Upper lobe of right lung (tissue), 1 donor: ENCODE data around the gene COG3. TPM values are rescaled to one million over a fixed set of nuclear protein-coding genes. Genes with fewer than 3 reads are reported as not detected.
"Not testable (repeated sequence)": the region's sequence is repeated elsewhere in the genome, so short reads cannot be mapped to it uniquely, and the experiment has no call there.

Experiments
- ATAC-seq: fragments of 200-7000 bp; cut with Tn5 transposase; one replicate; pipeline ENCODE4 v1.9.1; 2020; ENCODE audit warnings: mild to moderate bottlenecking, moderate library complexity
- DNase-seq: peaks from one replicate; pipeline ENCODE4 v3.0.0-alpha.2; 2020
- H3K27ac ChIP-seq: fragments of 200-600 bp; one replicate; pipeline ENCODE4 v1.8.0; 2022
- H3K27me3 ChIP-seq: fragments of 200-600 bp; one replicate; pipeline ENCODE4 v1.8.0; 2022; ENCODE audit warnings: mild to moderate bottlenecking
- H3K36me3 ChIP-seq: fragments of 200-600 bp; one replicate; pipeline ENCODE4 v1.8.0; 2022
- H3K4me1 ChIP-seq: fragments of 200-600 bp; one replicate; pipeline ENCODE4 v1.8.0; 2022
- H3K4me3 ChIP-seq: fragments of 200-600 bp; one replicate; pipeline ENCODE4 v1.8.0; 2022; ENCODE audit warnings: mild to moderate bottlenecking
- H3K9me3 ChIP-seq: fragments of 200-600 bp; one replicate; pipeline ENCODE4 v1.8.0; 2022
- intact Hi-C: fragments of 100-400 bp; cut with DNase I; formaldehyde crosslinking; loops from one replicate; pipeline ENCODE4 v1.11.0; 2022
- total RNA-seq: library from RNA; stranded (reverse); fragmentation: NEBNext Ultra II Directional; extraction: Animal tissue kit (Norgen Biotek cat#: 25700); gene quantifications from one replicate; pipeline ENCODE4 v1.2.1, GENCODE V29; 2021
- TF ChIP-seq, protein P1 (sequence below): fragments of 200-600 bp; IDR thresholded peaks from one replicate; pipeline ENCODE4 v1.8.0; 2022; ENCODE audit warnings: antibody characterized with exemption
- donor health status: DM: no; HTN: yes; CAD: no; lungs with severe emphysema.

The COG3 gene
- total RNA-seq, 1 donor from 2014 or later, result 26.4 TPM

DNA sequence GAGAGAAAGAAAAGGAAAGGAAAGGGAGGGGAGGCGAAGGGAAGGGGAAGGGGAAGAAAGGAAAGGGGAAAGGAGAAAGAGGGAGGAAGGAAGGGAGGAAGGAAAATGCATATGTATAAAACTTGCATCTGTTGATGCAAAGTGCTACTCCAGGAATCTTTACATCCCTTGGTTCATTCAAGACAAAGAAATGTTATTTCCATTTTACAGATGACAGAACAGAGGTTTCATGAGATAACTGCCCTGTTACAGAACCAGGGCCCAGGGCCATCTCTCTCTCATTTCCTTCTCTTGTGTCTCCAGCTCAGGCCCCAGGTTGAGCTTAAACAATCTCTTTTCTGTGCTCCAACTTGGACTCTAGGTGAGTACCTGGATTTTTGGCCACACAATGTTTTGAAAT lies 44.8 kb upstream of the COG3 start:
- Histone ChIP-seq H3K4me1 (peaks cover 15% of the 10 kb centered on the region), H3K9me3 (no peaks in the 10 kb centered on the region), H3K36me3 (no peaks in the 10 kb centered on the region), H3K27ac (no peak overlapping the region), H3K27me3 (no peaks in the 10 kb centered on the region), H3K4me3 (no peak overlapping the region)
- TF ChIP-seq, protein P1, sequence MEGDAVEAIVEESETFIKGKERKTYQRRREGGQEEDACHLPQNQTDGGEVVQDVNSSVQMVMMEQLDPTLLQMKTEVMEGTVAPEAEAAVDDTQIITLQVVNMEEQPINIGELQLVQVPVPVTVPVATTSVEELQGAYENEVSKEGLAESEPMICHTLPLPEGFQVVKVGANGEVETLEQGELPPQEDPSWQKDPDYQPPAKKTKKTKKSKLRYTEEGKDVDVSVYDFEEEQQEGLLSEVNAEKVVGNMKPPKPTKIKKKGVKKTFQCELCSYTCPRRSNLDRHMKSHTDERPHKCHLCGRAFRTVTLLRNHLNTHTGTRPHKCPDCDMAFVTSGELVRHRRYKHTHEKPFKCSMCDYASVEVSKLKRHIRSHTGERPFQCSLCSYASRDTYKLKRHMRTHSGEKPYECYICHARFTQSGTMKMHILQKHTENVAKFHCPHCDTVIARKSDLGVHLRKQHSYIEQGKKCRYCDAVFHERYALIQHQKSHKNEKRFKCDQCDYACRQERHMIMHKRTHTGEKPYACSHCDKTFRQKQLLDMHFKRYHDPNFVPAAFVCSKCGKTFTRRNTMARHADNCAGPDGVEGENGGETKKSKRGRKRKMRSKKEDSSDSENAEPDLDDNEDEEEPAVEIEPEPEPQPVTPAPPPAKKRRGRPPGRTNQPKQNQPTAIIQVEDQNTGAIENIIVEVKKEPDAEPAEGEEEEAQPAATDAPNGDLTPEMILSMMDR, result no peak
- no peak for DNase-seq
- intact Hi-C loops, result no loop called here
- ATAC-seq, result no peak

DNA sequence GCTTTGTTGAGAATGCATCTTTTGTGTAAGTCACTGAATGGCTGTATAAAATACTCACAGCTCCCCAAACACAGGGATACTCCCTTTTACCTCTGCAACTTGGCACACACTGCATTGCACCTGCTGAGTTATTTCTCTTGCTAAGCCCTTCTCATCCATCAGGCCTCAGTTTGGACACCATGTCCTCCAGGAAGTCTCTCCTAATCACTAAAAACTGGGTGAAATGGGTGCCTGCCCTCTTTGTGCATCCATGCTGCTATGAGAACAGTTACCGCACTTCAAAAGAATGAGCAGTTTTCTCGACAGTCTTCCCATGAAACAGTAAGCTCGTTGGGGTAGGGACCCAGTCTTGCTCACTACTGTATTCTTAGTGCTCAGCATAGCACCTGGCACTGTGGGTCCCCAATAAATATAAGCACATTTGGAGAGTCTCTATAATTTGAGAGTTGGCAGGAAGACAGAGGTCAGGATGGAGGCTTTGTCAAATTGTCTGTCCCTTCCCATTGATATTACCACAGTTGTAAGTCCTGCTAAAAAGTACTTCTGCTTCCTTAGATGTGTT lies 41.9 kb upstream of the COG3 start:
- ATAC-seq (no peak), DNase-seq (no peak)
- intact Hi-C loops, result no loop called here
- no peaks in the 10 kb centered on the region for H3K9me3 ChIP-seq
- TF ChIP-seq, protein P1, result no peak
- H3K4me1 ChIP-seq, result no peaks in the 10 kb centered on the region
- no peaks in the 10 kb centered on the region for H3K36me3 ChIP-seq
- H3K4me3 ChIP-seq, result no peak overlapping the region
- H3K27me3 ChIP-seq, result no peaks in the 10 kb centered on the region
- no peak overlapping the region for H3K27ac ChIP-seq

DNA sequence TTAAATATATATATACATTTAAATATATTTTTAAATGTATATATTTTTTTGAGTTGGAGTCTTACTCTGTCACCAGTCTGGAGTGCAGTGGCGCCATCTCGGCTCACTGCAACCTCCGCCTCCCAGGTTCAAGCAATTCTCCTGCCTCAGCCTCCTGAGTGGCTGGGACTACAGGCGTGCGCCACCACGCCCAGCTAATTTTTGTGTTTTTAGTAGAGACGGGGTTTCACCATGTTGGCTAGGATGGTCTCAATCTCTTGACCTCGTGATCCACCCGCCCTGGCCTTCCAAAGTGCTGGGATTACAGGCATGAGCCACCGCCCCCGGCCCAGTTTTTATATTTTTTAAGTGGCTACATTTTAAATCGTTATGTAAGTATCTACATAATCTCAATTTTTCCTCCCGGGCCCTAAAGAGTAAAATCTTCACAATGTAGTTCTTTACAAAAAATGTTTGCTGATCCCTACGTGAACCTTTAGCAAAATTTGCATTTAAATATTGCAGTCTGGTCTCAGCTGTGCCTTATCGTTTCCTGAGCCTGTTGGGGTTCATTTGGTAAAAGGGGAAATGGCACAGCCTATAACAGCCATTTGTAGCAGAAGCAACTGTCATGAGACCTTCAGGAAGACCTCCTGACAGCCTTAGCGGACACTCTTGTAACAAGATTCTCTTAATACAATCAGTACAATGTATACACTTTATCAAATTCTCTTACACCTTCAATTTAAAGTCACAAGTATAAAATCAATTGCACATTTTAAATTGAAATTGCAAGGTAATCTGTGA lies 38.5 kb upstream of the COG3 start:
- intact Hi-C loops, H3K27me3 ChIP-seq, H3K27ac ChIP-seq, H3K36me3 ChIP-seq, DNase-seq, H3K4me1 ChIP-seq, H3K9me3 ChIP-seq, H3K4me3 ChIP-seq: not testable (repeated sequence)
- peak; percentile 41 for ATAC-seq

DNA sequence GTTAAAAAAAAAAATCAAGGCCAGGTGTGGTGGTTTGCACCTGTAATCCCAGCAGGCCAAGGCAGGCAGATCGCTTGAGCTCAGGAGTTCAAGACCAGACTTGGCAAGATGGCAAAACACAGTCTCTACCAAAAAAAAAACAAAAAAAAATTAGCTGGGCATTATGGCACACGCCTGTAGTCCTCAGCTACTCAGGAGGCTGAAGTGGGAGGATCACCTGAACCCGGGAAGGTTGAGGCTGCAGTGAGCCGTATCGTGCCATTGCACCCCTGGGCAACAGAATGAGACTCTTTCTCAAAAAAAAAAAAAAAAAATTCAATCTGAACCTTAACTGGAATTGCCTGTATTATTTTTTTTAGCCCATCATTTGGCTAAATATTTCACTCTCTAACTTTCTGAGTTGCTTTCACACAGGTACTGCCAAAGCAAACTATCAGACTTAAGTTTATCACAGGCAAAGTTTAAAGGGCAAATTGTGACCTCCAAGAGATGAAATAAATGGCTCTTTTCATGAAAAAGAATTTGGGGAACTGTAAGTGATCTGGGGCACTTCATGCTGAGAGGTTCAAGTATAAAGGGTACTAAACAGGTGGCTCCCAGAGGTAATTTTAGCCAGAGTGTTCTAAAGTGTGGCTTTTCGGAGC lies 31.9 kb upstream of the COG3 start:
- no peaks in the 10 kb centered on the region for H3K27me3 ChIP-seq
- no peaks in the 10 kb centered on the region for H3K36me3 ChIP-seq
- no peak overlapping the region for H3K4me3 ChIP-seq
- intact Hi-C loops, result no loop called here
- no peaks in the 10 kb centered on the region for H3K9me3 ChIP-seq
- ATAC-seq, result no peak
- H3K4me1 ChIP-seq, result no peaks in the 10 kb centered on the region
- TF ChIP-seq, protein P1, result no peak
- H3K27ac ChIP-seq, result no peak overlapping the region
- DNase-seq, result no peak

DNA sequence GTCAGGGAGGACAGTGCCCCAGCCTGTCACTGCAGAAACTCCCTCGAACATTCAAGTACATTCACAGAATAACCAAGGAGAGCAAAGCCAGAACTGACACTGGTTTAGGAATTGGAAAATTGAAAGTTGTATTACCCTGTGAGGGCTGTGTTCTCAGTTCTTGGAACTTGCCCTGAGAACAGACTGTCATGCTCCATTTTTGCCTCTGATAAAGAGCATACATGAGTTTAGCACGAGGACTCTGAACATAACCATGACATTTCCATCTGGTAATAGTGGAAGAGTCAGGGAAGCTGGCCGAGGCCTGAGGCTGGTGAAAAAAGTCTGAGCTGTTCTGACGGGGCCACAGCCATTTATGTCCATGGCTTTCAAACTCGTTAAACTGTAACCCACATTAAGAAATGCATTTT lies 31.4 kb upstream of the COG3 start:
- no peaks in the 10 kb centered on the region for H3K27me3 ChIP-seq
- TF ChIP-seq, protein P1, result no peak
- H3K4me1 ChIP-seq, result no peaks in the 10 kb centered on the region
- H3K4me3 ChIP-seq, result no peak overlapping the region
- DNase-seq, result no peak
- H3K9me3 ChIP-seq, result no peaks in the 10 kb centered on the region
- no peak overlapping the region for H3K27ac ChIP-seq
- ATAC-seq, result no peak
- no peaks in the 10 kb centered on the region for H3K36me3 ChIP-seq
- intact Hi-C loops, result no loop called here
